Esophagus (tissue), 2 donors: ENCODE data around the gene ADA. TPM values are rescaled to one million over a fixed set of nuclear protein-coding genes. Genes with fewer than 3 reads are reported as not detected.
A peak's percentile ranks its signal among the peaks of the same experiment; 100 is the strongest.

Experiments used
- H3K27ac ChIP-seq, 2 donors: one replicate each; pipeline ENCODE4 v1.5.1; 2013; ENCODE audit warnings: low read depth in 2 of 2, mild to moderate bottlenecking in 2 of 2, inconsistent platforms in 1 of 2, low read length in 1 of 2, moderate library complexity in 1 of 2
- H3K27me3 ChIP-seq, 2 donors: one replicate each; pipeline ENCODE4 v1.6.1; 2013; ENCODE audit warnings: low read length in 2 of 2, control low read depth in 1 of 2, mild to moderate bottlenecking in 1 of 2; ENCODE audit not compliant: insufficient read depth in 2 of 2, control insufficient read depth in 1 of 2
- H3K36me3 ChIP-seq, 2 donors: one replicate each; pipeline ENCODE4 v1.6.1; 2013; ENCODE audit warnings: low read length in 1 of 2; ENCODE audit not compliant: control insufficient read depth in 2 of 2, insufficient read depth in 2 of 2
- H3K4me1 ChIP-seq, 2 donors: one replicate each; pipeline ENCODE4 v1.6.1; 2013; ENCODE audit warnings: low read length in 1 of 2; ENCODE audit not compliant: control insufficient read depth in 2 of 2, insufficient read depth in 2 of 2
- H3K4me3 ChIP-seq, 2 donors: one replicate each; pipeline ENCODE4 v1.5.1; 2013; ENCODE audit warnings: low read length in 2 of 2, mild to moderate bottlenecking in 2 of 2, low read depth in 1 of 2, moderate library complexity in 1 of 2
- H3K9me3 ChIP-seq, 2 donors: one replicate each; pipeline ENCODE4 v1.6.1; 2013; ENCODE audit warnings: mild to moderate bottlenecking in 2 of 2, low read depth in 1 of 2, low read length in 1 of 2, moderate library complexity in 1 of 2; ENCODE audit not compliant: control insufficient read depth in 2 of 2, insufficient read depth in 1 of 2
- WGBS, 2 donors: extraction: QIAGEN DNeasy Blood & Tissue Kit; methylation state at CpG; one replicate each; pipeline ENCODE4 v1.1.7; 2013; 5-methylcytosine and 5-hydroxymethylcytosine counted together
- polyA plus RNA-seq, 2 donors: library from polyadenylated mRNA; stranded (reverse); fragments of 200-250 nt; gene quantifications; one replicate each; pipeline ENCODE4 v1.2.3, GENCODE V29; 2013
- donor health status: healthy with polysubstance abuse.
- donor health status: Bipolar disorder and iron deficiency.

ADA gene
- polyA plus RNA-seq, 2 donors, result 5.6 to 8.8 TPM

- Histone ChIP-seq H3K4me1 (peaks cover 0 to 3% of the 10 kb centered on the region in 2 donors), H3K27me3 (no peaks in the 10 kb centered on the region), H3K9me3 (no peaks in the 10 kb centered on the region), H3K27ac (peak overlapping the region; percentile 49 to 54), H3K4me3 (no peak overlapping the region), H3K36me3 (no peaks in the 10 kb centered on the region)
- WGBS, 2 donors, result 41 to 42% methylated on average over 7 of the region's 7 CpGs
These were observed 41.5 kb upstream of the ADA start for GRCh38 chr20:44692932-44693480.

GRCh38 chr20:44691424-44692423, 40.2 kb upstream of the ADA start:
- H3K4me3 ChIP-seq, result no peak overlapping the region
- H3K27me3 ChIP-seq, result no peaks in the 10 kb centered on the region
- peak overlapping the region; percentile 28 to 75 for H3K27ac ChIP-seq
- H3K9me3 ChIP-seq, result no peaks in the 10 kb centered on the region
- no peaks in the 10 kb centered on the region for H3K36me3 ChIP-seq
- WGBS, 2 donors, result 60% methylated on average over 7 of the region's 7 CpGs
- H3K4me1 ChIP-seq, result peaks cover 0 to 3% of the 10 kb centered on the region in 2 donors

- no peaks in the 10 kb centered on the region for H3K36me3 ChIP-seq
- WGBS, 2 donors, result 83% methylated on average over 9 of the region's 9 CpGs
- peak overlapping the region in 1 of 2 donors; percentile 75 for H3K27ac ChIP-seq
- peaks cover 0 to 3% of the 10 kb centered on the region in 2 donors for H3K4me1 ChIP-seq
- no peaks in the 10 kb centered on the region for H3K9me3 ChIP-seq
- no peak overlapping the region for H3K4me3 ChIP-seq
- no peaks in the 10 kb centered on the region for H3K27me3 ChIP-seq
These were observed 39.4 kb upstream of the ADA start for GRCh38 chr20:44690781-44691423.

GRCh38 chr20:44689809-44690208, 38.3 kb upstream of the ADA start:
- Histone ChIP-seq H3K4me3 (no peak overlapping the region), H3K36me3 (no peaks in the 10 kb centered on the region), H3K27ac (no peak overlapping the region), H3K27me3 (no peaks in the 10 kb centered on the region), H3K4me1 (peaks cover 0 to 3% of the 10 kb centered on the region in 2 donors), H3K9me3 (no peaks in the 10 kb centered on the region)
- 64 to 67% methylated on average over 3 of the region's 3 CpGs for WGBS, 2 donors

- Histone ChIP-seq H3K4me3 (no peak overlapping the region), H3K27ac (no peak overlapping the region), H3K4me1 (peaks cover 0 to under 1% of the 10 kb centered on the region in 2 donors), H3K36me3 (no peaks in the 10 kb centered on the region), H3K9me3 (no peaks in the 10 kb centered on the region), H3K27me3 (no peaks in the 10 kb centered on the region)
- 50 to 51% methylated on average over 7 of the region's 7 CpGs for WGBS, 2 donors
These were observed 36.6 kb upstream of the ADA start for GRCh38 chr20:44688053-44688625.

GRCh38 chr20:44686934-44687333, 35.4 kb upstream of the ADA start:
- H3K27ac ChIP-seq, result no peak overlapping the region
- H3K4me1 ChIP-seq, result no peaks in the 10 kb centered on the region
- no peaks in the 10 kb centered on the region for H3K27me3 ChIP-seq
- H3K4me3 ChIP-seq, result no peak overlapping the region
- WGBS, 2 donors, result 87 to 92% methylated on average over 4 of the region's 4 CpGs
- H3K9me3 ChIP-seq, result no peaks in the 10 kb centered on the region
- no peaks in the 10 kb centered on the region for H3K36me3 ChIP-seq

GRCh38 chr20:44684047-44684967, 32.8 kb upstream of the ADA start:
- no peaks in the 10 kb centered on the region for H3K4me1 ChIP-seq
- no peak overlapping the region for H3K4me3 ChIP-seq
- H3K9me3 ChIP-seq, result no peaks in the 10 kb centered on the region
- H3K36me3 ChIP-seq, result no peaks in the 10 kb centered on the region
- H3K27ac ChIP-seq, result peak overlapping the region in 1 of 2 donors; percentile 19
- 76 to 78% methylated on average over 6 of the region's 6 CpGs for WGBS, 2 donors
- H3K27me3 ChIP-seq, result no peaks in the 10 kb centered on the region

GRCh38 chr20:44683263-44684046, 32.0 kb upstream of the ADA start:
- no peak overlapping the region for H3K4me3 ChIP-seq
- no peak overlapping the region for H3K27ac ChIP-seq
- no peaks in the 10 kb centered on the region for H3K4me1 ChIP-seq
- H3K27me3 ChIP-seq, result no peaks in the 10 kb centered on the region
- H3K36me3 ChIP-seq, result no peaks in the 10 kb centered on the region
- 41 to 52% methylated on average over 10 of the region's 10 CpGs for WGBS, 2 donors
- no peaks in the 10 kb centered on the region for H3K9me3 ChIP-seq
